GM12892 (cell line): ENCODE data around the gene CACNG3.

Source experiments
- POLR2A ChIP-seq: IDR thresholded peaks from 2 replicates; pipeline ENCODE4 v1.6.1; 2011; ENCODE audit warnings: low read depth, low read length, control low read depth
- POLR2AphosphoS5 ChIP-seq: IDR thresholded peaks from 2 replicates; pipeline ENCODE4 v1.6.1; 2011; ENCODE audit warnings: low read depth, low read length, control low read depth

DNA sequence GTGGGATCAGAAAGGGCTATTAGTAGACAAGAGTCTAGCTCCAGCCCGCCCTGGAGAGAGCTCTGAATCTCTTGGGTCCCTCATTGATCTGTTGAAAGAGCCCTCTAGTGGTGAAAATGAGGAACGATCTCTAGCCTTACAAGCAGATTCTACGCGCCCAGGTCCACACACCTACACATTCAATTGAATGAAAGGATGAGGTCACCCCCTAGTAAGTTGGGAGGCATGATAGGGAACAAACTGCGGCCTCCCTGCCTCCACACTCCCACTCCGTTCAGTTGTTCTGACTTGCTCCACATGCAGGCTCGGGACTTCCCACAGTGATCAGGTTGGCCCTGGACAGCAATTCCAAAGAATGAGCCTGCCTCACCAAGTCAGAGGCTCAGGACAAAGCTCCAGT lies 2.9 kb upstream of the CACNG3 start:
- TF ChIP-seq POLR2A = no peak
- TF ChIP-seq POLR2AphosphoS5 = no peak
